ENCODE data around the gene HSCB.

GRCh38 chr22:28795071-28795693, 53.3 kb downstream of the HSCB start:
- no peak for TF ChIP-seq ATF3 (CRISPR knock-in tag; conservative IDR thresholded peaks at IDR 0.05)
- no peak for TF ChIP-seq CTCF (IDR thresholded peaks at IDR 0.05)
